GM19372 (cell line): ENCODE results near the gene CDKN1A.

Experiments used
- ATAC-seq: cut with Tn5 transposase; IDR thresholded peaks from one replicate; pipeline ENCODE4 v1.9.1; 2021; ENCODE audit warnings: mild to moderate bottlenecking, low read depth, moderate library complexity; ENCODE audit not compliant: unreplicated experiment

Gene CDKN1A

DNA sequence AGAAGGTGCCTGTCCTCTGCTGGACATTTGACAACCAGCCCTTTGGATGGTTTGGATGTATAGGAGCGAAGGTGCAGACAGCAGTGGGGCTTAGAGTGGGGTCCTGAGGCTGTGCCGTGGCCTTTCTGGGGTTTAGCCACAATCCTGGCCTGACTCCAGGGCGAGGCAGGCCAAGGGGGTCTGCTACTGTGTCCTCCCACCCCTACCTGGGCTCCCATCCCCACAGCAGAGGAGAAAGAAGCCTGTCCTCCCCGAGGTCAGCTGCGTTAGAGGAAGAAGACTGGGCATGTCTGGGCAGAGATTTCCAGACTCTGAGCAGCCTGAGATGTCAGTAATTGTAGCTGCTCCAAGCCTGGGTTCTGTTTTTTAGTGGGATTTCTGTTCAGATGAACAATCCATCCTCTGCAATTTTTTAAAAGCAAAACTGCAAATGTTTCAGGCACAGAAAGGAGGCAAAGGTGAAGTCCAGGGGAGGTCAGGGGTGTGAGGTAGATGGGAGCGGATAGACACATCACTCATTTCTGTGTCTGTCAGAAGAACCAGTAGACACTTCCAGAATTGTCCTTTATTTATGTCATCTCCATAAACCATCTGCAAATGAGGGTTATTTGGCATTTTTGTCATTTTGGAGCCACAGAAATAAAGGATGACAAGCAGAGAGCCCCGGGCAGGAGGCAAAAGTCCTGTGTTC lies 1.3 kb upstream of the CDKN1A start:
- no peak for ATAC-seq

- ATAC-seq = no peak
These were observed 594 bp upstream of the CDKN1A start for GRCh38 chr6:36677753-36678487.

GRCh38 chr6:36679043-36679833 lies 724 bp downstream of the CDKN1A start:
- ATAC-seq = peak; percentile 3

- ATAC-seq = no peak
These were observed 4.0 kb downstream of the CDKN1A start for GRCh38 chr6:36682328-36683144.

DNA sequence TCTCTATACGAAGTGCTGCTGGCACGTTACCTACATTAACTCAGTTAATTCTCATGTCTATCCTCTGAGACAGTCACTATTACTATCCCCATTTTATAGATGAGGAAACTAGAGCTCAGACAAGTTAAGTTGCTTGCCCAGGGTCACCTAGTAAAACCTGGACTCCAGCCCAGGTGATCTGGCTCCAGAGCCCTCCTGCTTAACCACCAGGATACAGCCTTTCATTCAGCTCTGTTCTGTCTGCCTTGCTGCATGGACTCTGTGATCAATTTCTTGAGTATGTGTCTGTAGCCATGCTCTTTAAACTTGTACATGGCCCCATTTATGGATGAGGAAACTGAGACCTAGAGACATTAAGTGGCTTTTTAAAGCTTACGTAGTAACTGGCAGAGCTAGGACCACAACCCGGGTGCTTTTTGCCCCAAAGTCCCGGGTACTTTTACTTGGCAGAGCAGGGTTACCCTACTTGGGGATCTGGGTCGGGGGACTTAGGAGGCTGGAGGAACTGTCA lies 4.7 kb downstream of the CDKN1A start:
- no peak for ATAC-seq

DNA sequence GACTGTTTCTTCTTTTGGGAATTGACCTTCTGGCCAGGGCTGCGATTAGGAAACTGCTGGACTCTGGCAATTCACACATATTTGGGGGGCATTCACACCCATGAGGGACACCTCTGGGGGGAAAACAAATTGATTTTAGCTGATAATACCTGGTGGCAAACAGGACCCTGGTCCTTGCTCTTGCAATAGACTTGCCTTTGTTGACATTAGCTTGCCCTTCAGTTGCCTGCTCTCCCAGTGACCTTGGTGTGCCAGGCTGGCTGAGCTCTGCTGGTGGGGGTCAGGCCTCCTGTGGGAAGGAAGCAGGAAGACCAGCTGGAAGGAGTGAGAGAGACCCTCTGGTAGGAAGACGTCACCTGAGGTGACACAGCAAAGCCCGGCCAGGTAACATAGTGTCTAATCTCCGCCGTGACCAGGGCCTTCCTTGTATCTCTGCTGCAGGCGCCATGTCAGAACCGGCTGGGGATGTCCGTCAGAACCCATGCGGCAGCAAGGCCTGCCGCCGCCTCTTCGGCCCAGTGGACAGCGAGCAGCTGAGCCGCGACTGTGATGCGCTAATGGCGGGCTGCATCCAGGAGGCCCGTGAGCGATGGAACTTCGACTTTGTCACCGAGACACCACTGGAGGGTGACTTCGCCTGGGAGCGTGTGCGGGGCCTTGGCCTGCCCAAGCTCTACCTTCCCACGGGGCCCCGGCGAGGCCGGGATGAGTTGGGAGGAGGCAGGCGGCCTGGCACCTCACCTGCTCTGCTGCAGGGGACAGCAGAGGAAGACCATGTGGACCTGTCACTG lies 5.3 kb downstream of the CDKN1A start:
- ATAC-seq = no peak

- ATAC-seq = no peak
These were observed 5.9 kb downstream of the CDKN1A start for GRCh38 chr6:36684447-36684812.

DNA sequence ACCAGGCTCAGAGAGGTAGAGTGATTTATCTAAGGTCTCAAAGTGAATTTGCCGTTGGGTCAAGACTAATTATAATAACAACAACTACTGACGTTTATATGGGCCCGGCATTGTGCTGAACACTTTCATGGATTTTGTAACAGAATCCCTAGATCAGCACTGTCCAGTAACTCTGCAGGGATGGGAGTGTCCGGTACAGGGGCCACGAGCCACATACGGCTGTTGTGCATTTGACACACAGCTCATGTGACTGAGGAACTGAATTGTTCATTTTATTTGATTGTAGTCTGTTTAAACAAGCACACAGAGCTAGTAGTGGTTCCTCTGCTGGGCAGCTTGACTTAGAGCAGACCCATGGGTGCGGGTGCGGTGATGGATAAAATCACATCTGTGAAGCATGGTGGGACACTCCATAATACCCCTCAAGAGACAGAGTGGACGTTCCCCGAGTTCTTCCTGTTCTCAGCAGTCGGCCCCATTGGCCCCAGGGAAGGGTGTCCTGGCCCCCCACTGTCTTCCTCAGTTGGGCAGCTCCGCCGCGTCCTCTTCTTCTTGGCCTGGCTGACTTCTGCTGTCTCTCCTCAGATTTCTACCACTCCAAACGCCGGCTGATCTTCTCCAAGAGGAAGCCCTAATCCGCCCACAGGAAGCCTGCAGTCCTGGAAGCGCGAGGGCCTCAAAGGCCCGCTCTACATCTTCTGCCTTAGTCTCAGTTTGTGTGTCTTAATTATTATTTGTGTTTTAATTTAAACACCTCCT lies 6.8 kb downstream of the CDKN1A start:
- no peak for ATAC-seq

- no peak for ATAC-seq
These were observed 7.6 kb downstream of the CDKN1A start for GRCh38 chr6:36685926-36686667.

- ATAC-seq = no peak
These were observed 8.4 kb downstream of the CDKN1A start for GRCh38 chr6:36686668-36687513.

GRCh38 chr6:36688063-36688738 lies 9.7 kb downstream of the CDKN1A start:
- ATAC-seq = no peak

DNA sequence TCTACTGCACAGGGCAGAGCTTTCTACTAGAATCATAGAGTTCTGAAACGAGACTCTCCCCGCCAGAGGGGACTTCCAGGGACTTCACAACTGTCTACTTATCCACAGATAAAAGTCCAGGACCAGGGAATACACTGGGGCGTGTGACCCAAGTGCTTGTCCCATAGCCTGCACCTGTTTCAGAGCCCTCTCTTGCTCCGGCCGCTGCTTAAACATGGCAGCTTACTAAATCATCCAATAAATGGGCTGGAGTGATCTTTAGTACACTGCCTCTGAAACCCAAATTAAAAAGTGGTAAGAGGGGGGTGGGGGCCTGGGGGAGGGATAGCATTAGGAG lies 10.2 kb downstream of the CDKN1A start:
- ATAC-seq = no peak

DNA sequence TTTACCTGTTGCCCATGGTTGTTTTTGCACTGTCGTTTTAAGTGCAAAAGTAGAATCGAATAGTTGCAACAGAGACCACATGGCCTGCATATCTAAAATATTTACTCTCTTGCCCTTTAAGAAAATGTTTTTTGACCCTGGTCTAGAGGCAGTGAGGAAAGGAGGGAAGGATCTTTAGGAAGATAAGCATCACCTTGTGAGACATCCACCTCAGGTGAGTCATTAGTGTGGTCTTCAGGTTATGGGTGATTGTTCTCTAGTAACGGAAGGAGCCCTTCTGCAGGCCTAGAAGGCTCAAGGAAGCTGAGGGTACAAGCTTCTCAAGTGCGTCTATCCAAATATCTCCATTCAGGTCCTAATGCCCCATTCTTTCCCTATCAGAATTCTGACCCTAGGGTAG lies 12.5 kb downstream of the CDKN1A start:
- ATAC-seq = no peak

DNA sequence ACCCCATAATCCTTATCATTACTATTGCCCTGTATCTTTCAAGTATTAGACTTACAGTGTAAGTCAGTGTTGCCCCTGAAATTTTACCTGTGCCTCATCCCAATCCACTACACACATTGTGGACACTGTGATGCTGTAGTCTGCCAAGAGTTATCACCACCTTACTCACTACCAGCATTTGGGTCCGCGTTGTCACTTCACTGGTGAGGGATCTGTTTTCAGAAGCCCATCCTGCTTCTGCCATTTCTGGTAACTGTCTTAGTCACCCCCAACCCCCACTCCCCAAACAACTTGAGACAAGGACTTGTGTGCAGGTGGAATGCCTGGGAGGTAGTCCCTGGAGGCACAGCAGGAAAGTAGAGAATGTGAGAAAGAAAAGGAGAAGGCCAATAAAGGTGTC lies 13.1 kb downstream of the CDKN1A start:
- ATAC-seq = no peak

- peak; percentile 77 for ATAC-seq
These were observed 13.7 kb downstream of the CDKN1A start for GRCh38 chr6:36692220-36692619.

DNA sequence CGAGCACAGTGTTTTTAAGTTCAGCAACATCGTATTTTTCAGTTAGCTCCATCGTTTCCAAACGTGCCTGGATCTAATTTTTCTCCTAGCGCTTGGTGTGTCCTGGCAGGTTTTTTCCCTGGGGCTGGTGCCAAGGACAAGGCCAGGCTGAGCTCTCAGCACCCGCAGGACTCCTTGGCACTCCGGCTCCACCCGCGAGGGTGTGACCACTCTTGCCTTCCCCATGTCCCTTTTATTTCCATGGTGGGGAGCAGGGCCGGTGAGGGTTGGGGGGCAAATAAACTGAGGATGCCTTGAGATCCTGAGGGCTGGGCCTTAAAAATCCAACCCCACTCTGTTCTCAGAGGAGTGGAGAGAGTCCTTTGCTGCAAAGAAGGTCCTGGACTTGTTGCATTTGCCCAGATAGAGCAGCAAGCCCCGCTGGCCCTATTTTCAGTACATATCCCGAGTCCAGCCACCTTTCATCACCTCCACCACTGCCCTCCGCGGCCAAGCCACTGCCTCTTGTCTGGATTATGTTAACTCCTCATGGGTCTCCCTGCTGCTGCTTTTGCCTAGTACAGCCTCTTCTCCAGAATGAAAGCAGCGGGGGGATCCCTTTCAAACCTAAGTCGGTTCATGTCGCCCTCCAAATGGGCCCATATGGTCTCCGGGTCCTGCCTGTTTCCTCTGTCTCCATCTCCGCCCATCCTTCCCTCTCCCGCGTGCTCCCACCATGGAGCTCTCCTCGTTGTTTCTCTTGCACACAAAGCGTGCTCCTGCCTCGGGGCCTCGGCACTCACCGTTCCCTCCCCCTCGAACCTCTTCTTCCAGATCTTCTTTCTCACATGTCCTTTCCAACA lies 14.6 kb downstream of the CDKN1A start:
- no peak for ATAC-seq
